Globus pallidus (tissue), 1 donor: Measurements from ENCODE around the gene PGA3.
A peak's percentile ranks its signal among the peaks of the same experiment; 100 is the strongest.
"Not testable (repeated sequence)": the region's sequence is repeated elsewhere in the genome, so short reads cannot be mapped to it uniquely, and the experiment has no call there.

Source experiments
- DNase-seq: peaks from one replicate; pipeline ENCODE4 v3.0.0-alpha.2; 2015; ENCODE audit warnings: low spot score

The PGA3 gene

GRCh38 chr11:61250796-61251765, 47.8 kb downstream of the PGA3 start:
- not testable (repeated sequence) for DNase-seq

GRCh38 chr11:61252332-61252731, 49.0 kb downstream of the PGA3 start:
- DNase-seq = not testable (repeated sequence)

GRCh38 chr11:61254403-61255025, 51.2 kb downstream of the PGA3 start:
- DNase-seq = peak; percentile 50

GRCh38 chr11:61256710-61257482, 53.6 kb downstream of the PGA3 start:
- DNase-seq = no peak

GRCh38 chr11:61258546-61258945, 55.2 kb downstream of the PGA3 start:
- no peak for DNase-seq

GRCh38 chr11:61259363-61259762, 56.0 kb downstream of the PGA3 start:
- no peak for DNase-seq
